Stimulated activated CD4-positive, alpha-beta T cell treated with anti-CD3 and anti-CD28 coated beads, Interleukin-12 subunit alpha, Interleukin-12 subunit beta, amount 100 ng/mL, for 24 hours (primary cell): ENCODE measurements around the gene KHDC4.
"Not testable (repeated sequence)": the region's sequence is repeated elsewhere in the genome, so short reads cannot be mapped to it uniquely, and the experiment has no call there.

Experiments
- DNase-seq, 2 experiments: peaks; one replicate each; pipeline ENCODE4 v3.0.0-alpha.2; 2020; ENCODE audit warnings: low read depth in 2 of 2

Gene KHDC4

DNA sequence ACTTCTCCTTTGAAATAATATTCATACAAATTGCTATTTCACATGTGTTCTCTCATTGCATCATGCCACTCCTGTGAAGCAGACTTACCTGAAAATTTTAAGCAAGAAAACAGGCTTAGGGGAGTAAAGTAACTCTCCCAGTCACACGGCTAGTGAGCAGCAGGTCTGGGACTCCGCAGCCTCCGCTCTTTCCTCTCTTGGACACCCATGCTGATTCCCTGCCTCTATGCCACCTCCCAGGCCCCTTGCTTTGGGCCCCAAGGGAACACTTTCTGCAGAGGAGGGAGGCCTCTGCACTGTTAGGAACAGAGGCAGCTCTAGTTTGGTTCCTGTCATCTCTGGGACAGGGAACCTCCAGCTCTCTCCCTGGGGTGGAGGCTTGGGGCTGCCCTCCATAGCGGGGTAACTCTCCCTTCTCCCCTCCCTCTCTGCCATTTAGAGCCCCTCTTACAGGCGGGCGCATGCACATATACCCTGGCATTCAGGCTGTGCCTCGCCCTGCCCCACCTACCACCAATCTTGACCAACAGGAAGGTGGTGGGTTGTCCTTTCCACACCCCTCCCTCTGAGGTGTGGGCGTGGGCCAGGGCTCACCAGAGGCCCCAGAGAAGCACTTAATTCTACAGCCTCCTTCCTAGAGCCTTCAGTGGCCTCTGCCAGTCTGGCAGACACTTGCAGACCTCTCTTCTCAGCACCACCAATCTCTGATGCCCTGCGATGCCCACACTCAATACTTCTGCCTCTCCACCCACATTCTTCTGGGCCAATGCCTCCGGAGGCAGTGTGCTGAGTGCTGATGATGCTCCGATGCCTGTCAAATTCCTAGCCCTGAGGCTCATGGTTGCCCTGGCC lies 7.0 kb upstream of the KHDC4 start, which contains the start of gene RXFP4:
RXFP4 (plus strand) TSS at position 646 of the 852 bp plus-strand sequence; CDS start at position 718, 72 bp downstream.
- DNase-seq: no peak

DNA sequence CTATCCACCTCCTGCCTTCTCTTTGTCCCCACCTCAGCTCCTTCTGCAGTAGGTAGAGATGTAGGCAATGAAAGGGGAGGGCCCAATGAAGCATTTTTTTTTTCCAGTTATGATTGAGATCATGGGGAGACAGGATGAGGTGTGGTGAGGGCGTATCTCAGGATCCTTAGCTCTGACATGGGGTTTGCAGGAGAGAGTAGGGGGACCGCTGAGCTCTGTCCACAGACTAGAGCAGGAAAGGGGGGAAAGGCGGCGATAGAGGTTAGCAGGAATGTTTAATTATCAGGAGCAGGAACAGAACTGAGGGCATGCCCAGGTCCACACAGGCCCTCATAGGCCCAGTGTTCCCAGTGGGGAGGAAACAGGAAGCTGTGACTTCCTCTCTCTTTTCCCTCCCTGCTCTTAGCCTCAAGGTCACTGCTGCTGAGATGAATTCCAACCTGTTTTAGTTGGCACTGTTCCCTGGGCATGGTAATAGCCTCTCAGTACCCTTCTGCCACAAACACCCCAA lies 6.3 kb upstream of the KHDC4 start:
- no peak for DNase-seq

DNA sequence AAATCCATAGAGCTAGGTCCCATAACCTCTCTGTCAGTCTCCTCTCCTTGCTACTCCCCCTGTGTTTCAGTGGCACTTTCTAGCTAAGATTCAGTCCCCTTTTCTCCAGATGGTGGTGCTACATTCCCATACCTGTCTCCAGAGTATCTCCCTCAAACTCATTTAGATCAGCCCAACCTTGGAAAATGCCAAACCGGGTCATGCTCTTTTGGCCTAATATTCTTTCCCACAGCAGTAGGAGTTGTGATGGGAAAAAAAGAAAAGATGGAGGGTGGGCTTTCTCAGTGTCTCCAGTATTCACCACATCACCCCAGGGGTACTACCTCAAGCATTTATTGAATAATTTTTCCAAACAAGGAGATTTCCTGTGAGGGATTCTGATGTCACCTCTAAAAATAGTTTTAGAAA lies 4.0 kb upstream of the KHDC4 start:
- no peak for DNase-seq

DNA sequence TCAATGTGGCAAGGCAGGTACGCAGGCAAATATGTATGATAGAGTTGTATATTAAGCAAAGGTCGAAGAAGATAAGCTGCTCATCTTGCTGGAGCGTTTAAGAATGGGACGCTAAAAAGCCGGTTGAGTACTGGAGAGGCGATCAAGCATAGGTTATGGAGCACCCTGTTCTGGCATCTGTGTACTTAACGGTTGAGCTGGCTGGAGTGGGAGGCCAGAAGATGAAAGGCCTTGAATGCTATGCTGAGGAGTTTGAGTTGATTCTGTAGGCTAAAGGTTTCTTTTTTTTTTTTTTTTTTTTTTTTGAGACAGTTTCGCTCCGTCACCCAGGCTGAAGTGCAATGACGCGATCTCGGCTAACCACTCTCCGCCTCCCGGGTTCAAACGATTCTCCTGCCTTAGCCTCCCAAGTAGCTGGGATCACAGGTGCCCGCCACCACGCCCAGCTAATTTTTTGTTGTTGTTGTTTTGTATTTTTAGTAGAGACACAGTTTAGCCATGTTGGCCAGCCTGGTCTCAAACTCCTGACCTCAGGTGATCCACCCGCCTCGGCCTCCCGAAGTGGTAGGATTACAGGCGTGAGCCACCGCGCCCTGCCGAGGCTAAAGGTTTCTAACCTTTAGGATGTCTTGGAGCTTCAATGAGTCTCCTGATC lies 850 bp upstream of the KHDC4 start:
- DNase-seq: no peak

DNA sequence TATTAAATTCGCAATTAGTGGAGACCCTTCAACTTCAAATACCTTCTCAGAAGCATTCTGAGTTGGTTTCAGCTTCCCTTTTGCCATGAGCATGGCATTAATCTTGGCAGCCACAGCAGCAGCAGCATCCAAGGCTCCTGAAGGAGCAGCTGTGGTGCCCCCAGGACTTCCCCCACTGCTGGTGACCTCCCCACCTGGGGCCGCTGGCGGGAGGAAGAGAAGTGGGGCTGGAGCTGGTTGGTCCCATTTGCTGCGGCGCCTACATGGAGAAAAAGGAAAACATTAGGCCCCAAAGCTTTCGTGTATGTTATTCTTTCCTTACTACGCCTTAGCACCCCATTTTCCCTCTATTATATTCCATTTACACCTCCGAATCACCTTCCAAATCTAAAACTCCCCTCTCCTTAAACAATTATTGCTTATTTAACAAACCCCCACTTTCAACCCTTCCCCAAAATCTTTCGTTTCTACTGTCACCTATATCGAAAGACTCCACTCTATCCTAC lies 569 bp downstream of the KHDC4 start:
- no peak for DNase-seq

DNA sequence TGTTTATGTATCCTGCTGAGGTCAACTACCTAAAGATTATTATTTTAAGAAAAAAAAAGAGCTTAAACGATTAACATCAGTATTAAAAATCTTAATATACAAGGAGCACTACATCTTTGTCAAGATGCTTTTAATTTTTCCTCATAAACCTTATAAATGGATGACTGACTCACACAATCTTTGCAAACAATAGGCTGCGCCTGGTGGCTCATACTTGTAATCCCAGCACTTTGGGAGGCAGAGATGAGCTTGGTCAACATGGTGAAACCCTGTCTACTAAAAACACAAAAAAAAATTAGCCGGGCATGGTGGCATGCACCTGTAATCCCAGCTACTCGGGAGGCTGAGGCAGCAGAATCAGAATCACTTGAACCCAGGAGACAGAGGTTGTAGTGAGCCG lies 1.7 kb downstream of the KHDC4 start:
- no peak for DNase-seq

DNA sequence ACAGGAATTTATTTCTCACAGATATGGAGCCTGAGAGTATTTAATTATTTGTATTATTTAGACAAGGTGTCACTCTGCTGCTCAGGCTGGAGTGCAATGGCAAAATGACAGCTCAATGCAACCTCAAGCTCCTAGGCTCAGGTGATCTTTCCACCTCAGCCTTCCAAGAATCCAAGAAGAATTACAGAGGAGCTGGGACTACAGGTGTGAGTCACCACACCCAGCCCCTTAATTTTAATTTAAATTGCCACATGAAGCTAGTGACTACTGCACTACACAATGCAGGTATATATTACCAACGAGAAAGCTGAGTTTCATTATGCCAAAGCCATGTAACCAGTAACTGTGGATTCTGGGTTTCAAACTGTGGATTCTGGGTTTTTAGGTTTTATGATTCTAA lies 2.1 kb downstream of the KHDC4 start:
- no peak for DNase-seq

DNA sequence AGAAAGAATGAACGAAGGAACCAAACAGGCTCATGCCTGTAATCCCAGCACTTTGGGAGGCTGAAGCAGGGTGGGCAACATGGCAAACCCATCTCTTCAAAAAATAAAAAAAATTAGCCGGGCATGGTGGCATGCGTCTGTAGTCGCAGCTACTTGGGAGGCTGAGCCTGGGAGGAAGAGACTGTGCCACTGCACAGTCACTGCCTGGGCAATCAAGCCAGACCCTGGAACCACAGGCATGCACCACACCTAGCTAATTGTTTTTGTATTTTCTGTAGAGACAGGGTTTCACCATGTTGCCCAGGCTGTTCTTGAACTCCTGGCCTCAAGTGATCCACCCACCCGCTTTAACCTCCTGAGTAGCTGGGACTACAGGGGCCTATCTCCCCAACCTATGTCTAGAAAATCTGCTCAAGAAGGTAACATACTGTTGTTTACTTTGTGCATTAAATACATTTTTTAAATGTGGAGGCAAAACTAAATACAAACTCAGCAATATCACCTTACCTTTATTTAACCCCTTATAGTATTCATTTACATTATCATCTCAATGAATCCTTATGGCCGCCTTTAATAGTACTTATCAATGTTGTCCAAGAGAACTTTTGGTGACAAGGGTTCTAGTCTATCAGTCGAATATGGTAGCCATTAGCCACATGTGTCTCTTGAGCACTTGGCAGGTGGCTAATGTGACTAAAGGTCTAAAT lies 2.7 kb downstream of the KHDC4 start:
- DNase-seq: no peak

DNA sequence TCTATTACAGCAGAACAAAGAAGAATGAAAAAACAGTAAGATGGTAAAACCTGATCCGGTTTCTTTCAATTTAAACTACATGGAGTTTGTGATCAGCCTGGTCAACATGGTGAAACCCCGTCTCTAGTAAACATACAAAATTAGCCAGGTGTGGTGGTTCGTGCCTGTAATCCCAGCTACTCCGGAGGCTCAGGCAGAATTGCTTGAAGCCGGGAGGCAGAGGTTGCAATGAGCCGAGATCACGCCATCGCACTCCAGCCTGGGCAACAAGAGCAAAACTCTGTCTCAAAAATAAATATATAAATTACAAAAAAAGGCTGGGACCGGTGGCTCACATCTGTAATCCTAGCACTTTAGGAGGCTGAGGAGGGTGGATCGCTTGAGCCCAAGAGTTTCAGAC lies 3.5 kb downstream of the KHDC4 start:
- not testable (repeated sequence) for DNase-seq

DNA sequence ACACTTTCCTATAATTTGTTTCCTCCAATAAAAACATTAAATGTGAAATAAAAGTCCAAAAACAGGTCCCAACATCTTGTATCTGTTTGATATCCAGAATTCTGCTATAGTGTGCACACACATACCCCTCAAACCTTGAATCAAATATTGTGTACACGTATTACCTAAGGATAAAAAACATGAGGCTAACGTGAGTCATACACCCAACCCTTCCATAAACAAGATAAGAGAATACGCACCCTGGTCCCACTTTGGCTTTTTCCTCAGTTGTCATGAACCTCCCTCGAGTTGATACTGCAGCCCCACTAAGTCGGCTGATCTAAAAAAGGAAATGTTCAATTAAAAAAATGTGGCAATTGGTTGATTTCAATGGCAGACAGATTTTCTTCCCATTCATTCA lies 5.2 kb downstream of the KHDC4 start:
- DNase-seq: no peak

DNA sequence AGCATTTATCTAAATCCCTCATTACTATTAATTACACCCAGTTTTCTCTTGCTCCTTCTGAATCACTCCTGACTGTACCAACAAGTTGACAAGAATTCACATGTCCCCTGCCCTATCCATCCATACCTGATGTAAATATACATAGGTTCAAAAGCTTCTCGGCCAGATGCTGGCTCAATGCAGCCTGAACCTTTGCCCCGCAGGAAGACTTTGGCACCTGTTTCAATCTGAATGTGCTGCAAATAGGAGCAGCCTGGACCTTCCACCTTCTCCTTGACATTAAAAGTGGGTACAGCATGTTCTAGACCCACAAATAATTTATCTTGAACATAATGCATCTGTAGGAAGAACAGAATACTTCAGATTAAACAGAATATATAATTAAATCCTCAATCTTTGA lies 8.7 kb downstream of the KHDC4 start:
- no peak for DNase-seq

DNA sequence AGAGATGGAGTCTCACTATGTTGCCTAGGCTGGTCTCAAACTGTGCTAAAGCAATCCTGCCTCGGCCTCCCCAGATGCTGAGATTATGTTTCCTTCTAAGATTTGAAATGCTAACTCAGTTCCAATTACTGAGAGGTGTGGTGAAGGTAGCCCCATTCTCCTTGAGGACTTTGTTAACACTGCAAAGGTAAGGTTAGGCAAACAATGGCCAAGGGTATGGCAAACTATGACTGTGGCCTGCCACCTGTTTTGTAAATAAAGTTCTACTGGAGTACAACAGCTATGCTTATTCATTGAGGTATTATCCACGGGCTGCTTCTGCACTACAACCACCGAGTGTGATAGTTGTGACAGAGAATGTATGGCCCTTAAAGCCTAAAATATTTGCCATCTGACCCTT lies 13.5 kb downstream of the KHDC4 start:
- no peak for DNase-seq

DNA sequence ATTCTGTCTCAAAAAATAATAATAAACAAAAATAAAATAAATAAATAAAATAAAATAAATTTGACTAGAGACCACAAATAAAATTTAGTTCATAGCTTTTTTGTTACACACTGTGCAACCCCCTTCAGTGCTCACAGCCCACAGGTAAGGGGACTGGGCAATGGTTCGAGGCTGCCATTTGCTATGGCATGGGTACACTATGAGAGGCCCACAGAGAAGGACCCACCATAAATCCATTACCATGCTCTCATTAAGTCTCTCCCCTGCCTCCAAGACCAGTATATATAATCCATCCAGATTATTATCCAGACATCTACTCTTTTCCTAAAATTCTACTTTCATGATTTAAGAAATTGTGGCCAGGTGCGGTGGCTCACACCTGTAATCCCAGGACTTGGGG lies 14.4 kb downstream of the KHDC4 start:
- no peak for DNase-seq

DNA sequence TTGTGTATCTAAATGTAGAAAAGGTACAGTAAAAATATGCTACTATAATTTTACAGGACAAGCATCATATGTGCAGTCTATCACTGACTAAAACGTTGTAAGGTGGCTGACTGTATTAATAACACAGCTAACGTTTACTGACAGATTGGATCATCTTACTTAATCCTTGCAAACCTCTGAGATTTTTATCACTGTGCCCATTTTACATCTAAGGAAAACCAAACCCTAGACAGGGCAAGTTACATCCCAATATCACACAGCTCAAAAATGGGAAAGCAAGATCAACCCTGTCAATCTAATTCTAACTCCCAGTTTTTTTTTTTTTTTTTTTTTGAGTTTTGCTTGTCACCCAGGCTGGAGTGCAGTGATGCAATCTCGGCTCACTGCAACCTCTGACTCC lies 15.6 kb downstream of the KHDC4 start:
- DNase-seq: no peak

DNA sequence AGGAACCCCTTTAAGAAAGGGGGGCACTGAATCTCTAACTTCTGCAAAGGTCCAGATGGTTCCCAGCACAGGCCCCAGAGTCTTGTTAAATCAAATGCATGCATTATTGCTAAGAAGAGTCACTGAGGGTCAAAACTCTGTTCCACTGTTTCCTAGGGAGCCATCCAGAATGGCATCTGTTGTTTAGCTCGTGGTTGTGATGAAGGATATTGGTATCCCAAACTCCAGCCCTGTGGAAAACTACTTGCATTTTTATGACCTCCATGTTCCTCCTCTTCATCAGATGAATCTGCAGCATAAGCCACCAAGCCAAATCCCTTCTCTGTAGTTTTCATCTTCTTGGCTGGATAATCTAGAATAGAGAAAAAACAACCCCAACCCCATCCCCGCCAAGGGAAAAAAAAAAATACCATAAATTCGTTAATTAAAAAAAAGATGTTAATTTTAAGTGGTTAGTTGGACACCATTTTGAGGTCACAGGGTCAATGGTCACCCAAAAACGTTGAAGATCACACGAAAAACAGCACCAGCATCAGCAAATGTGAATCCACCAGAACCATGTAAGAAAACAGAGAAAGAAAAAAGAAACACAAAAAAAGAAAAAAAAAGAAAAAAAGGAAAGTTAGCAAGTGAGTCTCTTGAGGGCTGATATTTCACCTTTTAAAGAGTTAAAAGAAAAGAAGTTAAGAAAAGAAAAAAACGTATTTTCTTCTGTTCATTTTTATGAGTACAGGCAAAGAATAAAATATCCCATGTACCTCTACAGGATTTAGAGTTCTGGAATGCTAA lies 20.1 kb downstream of the KHDC4 start:
- no peak for DNase-seq

DNA sequence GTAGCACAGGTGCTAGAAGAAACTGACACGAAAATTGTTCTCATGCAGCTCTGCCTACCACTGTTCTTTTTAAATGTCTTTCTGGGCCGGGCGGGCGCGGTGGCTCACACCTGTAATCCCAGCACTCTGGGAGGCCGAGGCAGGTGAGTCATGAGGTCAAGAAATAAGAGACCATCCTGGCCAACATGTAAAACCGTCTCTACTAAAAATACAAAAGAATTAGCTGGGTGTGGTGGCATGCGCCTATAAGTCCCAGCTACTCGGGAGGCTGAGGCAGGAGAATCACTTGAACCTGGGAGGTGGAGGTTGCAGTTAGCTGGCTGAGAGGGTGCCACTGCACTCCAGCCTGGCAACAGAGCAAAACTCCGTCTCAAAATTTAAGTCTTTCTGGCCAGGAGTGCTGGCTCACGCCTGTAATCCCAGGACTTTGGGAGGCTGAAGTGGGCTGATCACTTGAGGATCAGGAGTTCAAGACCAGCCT lies 22.1 kb downstream of the KHDC4 start:
- DNase-seq: no peak

DNA sequence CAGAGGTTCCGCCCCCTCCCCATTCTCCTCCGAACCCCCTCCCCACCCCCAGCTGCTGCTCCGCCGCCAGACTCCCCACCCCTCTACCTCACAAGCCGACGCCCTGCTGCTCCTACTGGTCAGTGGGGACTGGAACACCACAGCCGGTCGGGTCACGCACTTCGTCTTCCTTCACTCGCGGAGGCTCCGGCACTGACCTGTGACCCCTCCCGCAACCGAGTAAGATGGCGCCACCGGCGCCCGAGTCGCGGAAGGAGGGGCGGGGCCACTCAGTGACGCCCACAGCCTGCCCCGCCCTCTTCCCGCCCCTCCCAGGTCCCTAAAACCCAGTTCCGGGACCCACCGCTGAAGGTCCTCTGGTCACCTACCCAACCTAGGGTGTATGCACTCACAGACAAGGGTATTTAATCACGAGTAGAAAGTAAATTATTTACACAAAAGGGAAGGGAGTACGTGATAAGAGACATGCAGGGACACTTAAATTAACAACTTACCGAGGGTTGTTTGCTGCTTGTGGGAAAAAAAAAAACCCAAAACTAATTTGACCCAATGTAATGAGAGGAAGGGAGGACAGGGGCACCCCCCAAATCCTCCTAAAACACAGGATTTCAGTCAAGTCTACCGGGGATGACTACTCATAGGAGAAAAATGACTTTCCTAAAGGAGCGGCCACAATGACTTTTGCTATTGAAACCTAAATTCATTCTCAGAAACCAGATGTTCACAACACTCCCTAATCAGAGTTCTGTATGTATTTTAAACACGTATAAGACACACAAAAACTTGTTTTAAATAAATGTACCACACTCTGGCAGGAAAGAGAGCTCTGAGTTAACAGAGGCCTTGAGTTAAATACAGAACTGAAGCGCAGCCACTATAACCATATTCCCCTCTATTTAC lies 22.8 kb downstream of the KHDC4 start, which contains the start of gene RIT1:
RIT1 (minus strand) TSS at position 194 of the 900 bp plus-strand sequence. CDS start 588 bp downstream, outside the sequence.
- DNase-seq: peak; percentile 59 to 78

DNA sequence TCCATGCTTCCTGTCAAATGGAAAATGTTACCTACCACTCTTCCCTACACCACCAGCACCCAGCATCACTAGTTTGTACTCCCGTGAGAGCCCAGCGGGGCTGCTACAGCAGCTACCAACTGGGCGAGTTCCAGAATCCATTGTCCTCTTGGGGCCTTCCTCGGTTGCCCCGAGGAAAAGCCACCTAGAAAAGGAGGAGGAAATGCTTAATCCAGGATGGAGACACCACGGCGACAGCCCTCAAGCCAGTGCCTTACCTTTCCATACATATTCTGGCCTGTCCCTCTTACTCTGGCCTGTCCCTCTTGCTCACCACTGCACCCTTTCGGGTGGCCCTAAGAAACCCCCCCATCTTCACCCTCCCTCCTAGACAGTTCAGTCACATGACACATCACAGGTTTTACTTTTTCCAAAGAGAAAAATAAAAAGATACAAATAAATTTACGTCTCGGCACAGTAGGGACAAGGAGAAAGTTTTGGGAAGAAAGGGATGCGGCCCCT lies 23.5 kb downstream of the KHDC4 start:
- no peak for DNase-seq

DNA sequence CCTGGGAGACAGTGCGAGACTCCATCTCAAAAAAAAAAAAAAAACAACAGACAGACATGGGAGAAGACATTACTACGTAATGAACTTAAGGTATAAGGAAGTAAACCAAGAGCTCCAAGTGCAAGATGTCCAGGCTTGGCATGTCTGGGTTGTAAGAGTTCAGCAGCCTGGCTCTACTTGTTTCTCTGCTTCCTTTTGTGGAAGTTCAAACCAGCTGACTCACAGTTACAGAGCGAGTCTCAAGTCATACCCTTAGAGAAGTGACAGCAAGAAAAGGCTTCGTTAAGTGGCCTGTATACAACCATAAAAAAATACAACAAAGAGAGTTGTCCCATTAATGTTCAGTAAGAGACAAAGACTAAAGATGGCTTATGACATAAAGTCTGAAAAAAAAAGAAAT lies 24.3 kb downstream of the KHDC4 start:
- no peak for DNase-seq

DNA sequence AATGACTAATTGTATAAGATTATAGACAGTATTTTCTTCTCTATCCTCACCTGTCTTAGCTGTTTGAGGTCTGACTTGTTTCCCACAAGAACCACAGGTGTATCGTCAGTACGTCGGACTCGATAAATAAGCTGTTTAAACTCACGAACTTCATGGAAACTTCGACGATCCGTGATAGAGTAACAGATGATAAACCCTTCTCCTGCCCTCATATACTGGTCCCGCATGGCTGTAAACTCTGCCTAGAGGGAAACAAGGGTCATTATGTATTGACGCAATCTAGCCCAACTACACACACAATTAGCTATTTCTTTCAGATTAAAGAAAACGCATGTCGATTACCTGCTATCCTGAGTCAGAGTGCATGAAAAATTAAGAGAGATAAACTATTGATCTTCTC lies 30.0 kb downstream of the KHDC4 start:
- no peak for DNase-seq
